Natural killer cell treated with Interleukin-12 subunit alpha and Interleukin-12 subunit beta and Interleukin-15 and Interleukin-18, amount 100 ng/mL, for 72 hours (primary cell): Measurements from ENCODE around the gene SOX4. TPM values are rescaled to one million over a fixed set of nuclear protein-coding genes. Genes with fewer than 3 reads are reported as not detected.

Experiments
- ATAC-seq, 2 donors: fragments of 150-1000 bp; cut with Tn5 transposase in 1 of 2; sonication (Bioruptor Pico), chemical (Tn5 transposase) in 1 of 2; 2 replicates each; pipeline ENCODE4 v1.10.0; 2021
- DNase-seq: peaks from one replicate; pipeline ENCODE4 v3.0.0; 2022; ENCODE audit warnings: low spot score
- H3K27ac Mint-ChIP-seq, 2 donors: 1 replicate in 1 of 2; 2 replicates in 1 of 2; pipeline ENCODE4 v1.8.0; 2022; ENCODE audit warnings: mixed read lengths in 2 of 2, mild to moderate bottlenecking in 1 of 2, moderate library complexity in 1 of 2
- H3K27me3 Mint-ChIP-seq, 2 donors: 1 replicate in 1 of 2; 2 replicates in 1 of 2; pipeline ENCODE4 v1.8.0; 2022; ENCODE audit warnings: mixed read lengths in 2 of 2
- H3K36me3 Mint-ChIP-seq: one replicate; pipeline ENCODE4 v1.8.0; 2022; ENCODE audit warnings: mixed read lengths
- H3K4me1 Mint-ChIP-seq, 2 donors: 1 replicate in 1 of 2; 2 replicates in 1 of 2; pipeline ENCODE4 v1.8.0; 2022; ENCODE audit warnings: low read depth in 2 of 2, mixed read lengths in 2 of 2, mild to moderate bottlenecking in 1 of 2
- H3K4me3 Mint-ChIP-seq: one replicate; pipeline ENCODE4 v1.8.0; 2022; ENCODE audit warnings: mixed read lengths
- H3K9me3 Mint-ChIP-seq: 2 replicates; pipeline ENCODE4 v1.8.0; 2022; ENCODE audit warnings: mixed read lengths
- total RNA-seq, 2 donors: library from RNA; stranded (reverse); gene quantifications; one replicate each; pipeline ENCODE4 v1.2.3, GENCODE V29; 2022

SOX4 gene
- total RNA-seq, 2 donors from 2014 or later: 0.98 to 1.5 TPM

- peaks cover 0 to 15% of the 10 kb centered on the region in 2 donors for H3K27me3 Mint-ChIP-seq
- peaks cover 15 to 20% of the 10 kb centered on the region in 2 donors for H3K4me1 Mint-ChIP-seq
- H3K27ac Mint-ChIP-seq: no peak overlapping the region
- no peaks in the 10 kb centered on the region for H3K36me3 Mint-ChIP-seq
- ATAC-seq: no peak
- H3K4me3 Mint-ChIP-seq: peak overlapping the region; percentile 94
- DNase-seq: no peak
- no peaks in the 10 kb centered on the region for H3K9me3 Mint-ChIP-seq
Measured at GRCh38 chr6:21597801-21598673, 4.5 kb downstream of the SOX4 start.

GRCh38 chr6:21598674-21599023, 5.1 kb downstream of the SOX4 start:
- peaks cover 15 to 20% of the 10 kb centered on the region in 2 donors for H3K4me1 Mint-ChIP-seq
- H3K36me3 Mint-ChIP-seq: no peaks in the 10 kb centered on the region
- H3K27ac Mint-ChIP-seq: no peak overlapping the region
- ATAC-seq: no peak
- H3K4me3 Mint-ChIP-seq: peak overlapping the region; percentile 31
- no peak for DNase-seq
- no peaks in the 10 kb centered on the region for H3K9me3 Mint-ChIP-seq
- H3K27me3 Mint-ChIP-seq: peaks cover 0 to 15% of the 10 kb centered on the region in 2 donors

- no peak for ATAC-seq
- no peaks in the 10 kb centered on the region for H3K36me3 Mint-ChIP-seq
- no peaks in the 10 kb centered on the region for H3K9me3 Mint-ChIP-seq
- no peak overlapping the region for H3K27ac Mint-ChIP-seq
- peaks cover 0 to 15% of the 10 kb centered on the region in 2 donors for H3K27me3 Mint-ChIP-seq
- no peak for DNase-seq
- peaks cover 15 to 20% of the 10 kb centered on the region in 2 donors for H3K4me1 Mint-ChIP-seq
- peak overlapping the region; percentile 31 for H3K4me3 Mint-ChIP-seq
Measured at GRCh38 chr6:21599051-21599696, 5.6 kb downstream of the SOX4 start.

- no peaks in the 10 kb centered on the region for H3K36me3 Mint-ChIP-seq
- H3K9me3 Mint-ChIP-seq: no peaks in the 10 kb centered on the region
- peaks cover 8% of the 10 kb centered on the region in 2 donors for H3K4me1 Mint-ChIP-seq
- H3K27me3 Mint-ChIP-seq: peaks cover 0 to 17% of the 10 kb centered on the region in 2 donors
- no peak for ATAC-seq
- H3K27ac Mint-ChIP-seq: no peak overlapping the region
- no peak for DNase-seq
- H3K4me3 Mint-ChIP-seq: no peak overlapping the region
Measured at GRCh38 chr6:21601339-21601923, 7.9 kb downstream of the SOX4 start.

- no peaks in the 10 kb centered on the region for H3K9me3 Mint-ChIP-seq
- DNase-seq (no peak), ATAC-seq (no peak)
- no peak overlapping the region for H3K27ac Mint-ChIP-seq
- no peaks in the 10 kb centered on the region for H3K36me3 Mint-ChIP-seq
- no peak overlapping the region for H3K4me3 Mint-ChIP-seq
- H3K4me1 Mint-ChIP-seq: peaks cover 3% of the 10 kb centered on the region in 2 donors
- peaks cover 0 to 23% of the 10 kb centered on the region in 2 donors for H3K27me3 Mint-ChIP-seq
Measured at GRCh38 chr6:21601932-21602390, 8.4 kb downstream of the SOX4 start.

- H3K27ac Mint-ChIP-seq: no peak overlapping the region
- DNase-seq: no peak
- no peak for ATAC-seq
Measured at GRCh38 chr6:21603082-21603952, 9.8 kb downstream of the SOX4 start.

GRCh38 chr6:21604081-21604480, 10.5 kb downstream of the SOX4 start:
- Mint-ChIP-seq H3K27ac (no peak overlapping the region), H3K4me1 (no peaks in the 10 kb centered on the region), H3K27me3 (peaks cover 0 to 11% of the 10 kb centered on the region in 2 donors), H3K36me3 (no peaks in the 10 kb centered on the region), H3K4me3 (no peak overlapping the region), H3K9me3 (no peaks in the 10 kb centered on the region)
- ATAC-seq (no peak), DNase-seq (no peak)

More at GRCh38 chr6:21603082-21603952, 9.8 kb downstream of the SOX4 start:
- H3K4me1 Mint-ChIP-seq: no peaks in the 10 kb centered on the region
- H3K36me3 Mint-ChIP-seq: no peaks in the 10 kb centered on the region
- H3K4me3 Mint-ChIP-seq: no peak overlapping the region
- peaks cover 0 to 18% of the 10 kb centered on the region in 2 donors for H3K27me3 Mint-ChIP-seq
- no peaks in the 10 kb centered on the region for H3K9me3 Mint-ChIP-seq

GRCh38 chr6:21605166-21605565, 11.6 kb downstream of the SOX4 start:
- peaks cover 0 to 10% of the 10 kb centered on the region in 2 donors for H3K27me3 Mint-ChIP-seq
- no peak for DNase-seq
- H3K27ac Mint-ChIP-seq: no peak overlapping the region
- no peaks in the 10 kb centered on the region for H3K36me3 Mint-ChIP-seq
- H3K4me1 Mint-ChIP-seq: no peaks in the 10 kb centered on the region
- no peak for ATAC-seq
- H3K9me3 Mint-ChIP-seq: no peaks in the 10 kb centered on the region
- no peak overlapping the region for H3K4me3 Mint-ChIP-seq

- Mint-ChIP-seq H3K4me1 (no peaks in the 10 kb centered on the region), H3K27me3 (peaks cover 0 to 10% of the 10 kb centered on the region in 2 donors), H3K4me3 (no peak overlapping the region), H3K9me3 (no peaks in the 10 kb centered on the region), H3K27ac (no peak overlapping the region), H3K36me3 (no peaks in the 10 kb centered on the region)
- DNase-seq: no peak
- ATAC-seq: no peak
Measured at GRCh38 chr6:21608601-21609000, 15.1 kb downstream of the SOX4 start.

GRCh38 chr6:21609881-21610329, 16.4 kb downstream of the SOX4 start:
- Mint-ChIP-seq H3K27me3 (peaks cover 4 to 10% of the 10 kb centered on the region in 2 donors), H3K4me3 (no peak overlapping the region), H3K27ac (no peak overlapping the region), H3K36me3 (no peaks in the 10 kb centered on the region), H3K4me1 (no peaks in the 10 kb centered on the region), H3K9me3 (no peaks in the 10 kb centered on the region)
- DNase-seq: no peak
- no peak for ATAC-seq

GRCh38 chr6:21610341-21610740, 16.8 kb downstream of the SOX4 start:
- ATAC-seq (no peak), DNase-seq (no peak)
- Mint-ChIP-seq H3K9me3 (no peaks in the 10 kb centered on the region), H3K27me3 (peaks cover 6 to 10% of the 10 kb centered on the region in 2 donors), H3K27ac (no peak overlapping the region), H3K4me3 (no peak overlapping the region), H3K4me1 (no peaks in the 10 kb centered on the region), H3K36me3 (no peaks in the 10 kb centered on the region)

- Mint-ChIP-seq H3K27ac (no peak overlapping the region), H3K4me3 (no peak overlapping the region), H3K9me3 (no peaks in the 10 kb centered on the region), H3K36me3 (no peaks in the 10 kb centered on the region), H3K4me1 (no peaks in the 10 kb centered on the region), H3K27me3 (peaks cover 6 to 8% of the 10 kb centered on the region in 2 donors)
- no peak for ATAC-seq
- DNase-seq: no peak
Measured at GRCh38 chr6:21611485-21611884, 17.9 kb downstream of the SOX4 start.

GRCh38 chr6:21612067-21612745, 18.7 kb downstream of the SOX4 start:
- no peaks in the 10 kb centered on the region for H3K9me3 Mint-ChIP-seq
- H3K36me3 Mint-ChIP-seq: no peaks in the 10 kb centered on the region
- no peak for DNase-seq
- H3K27me3 Mint-ChIP-seq: peaks cover under 1 to 6% of the 10 kb centered on the region in 2 donors
- no peak for ATAC-seq
- no peak overlapping the region for H3K4me3 Mint-ChIP-seq
- no peak overlapping the region for H3K27ac Mint-ChIP-seq
- no peaks in the 10 kb centered on the region for H3K4me1 Mint-ChIP-seq
